NB4 (cell line): ENCODE results near the gene CREB3L4.

Experiments used
- CTCF ChIP-seq: IDR thresholded peaks from one replicate; pipeline ENCODE4 v1.5.1; 2012; ENCODE audit warnings: low read depth, low read length
- MAX ChIP-seq: IDR thresholded peaks from 2 replicates; pipeline ENCODE4 v1.6.1; 2011; ENCODE audit warnings: low read depth, low read length
- MYC ChIP-seq: IDR thresholded peaks from 2 replicates; pipeline ENCODE4 v1.6.1; 2011; ENCODE audit warnings: low read depth, low read length
- POLR2A ChIP-seq: IDR thresholded peaks from 2 replicates; pipeline ENCODE4 v1.6.1; 2011; ENCODE audit warnings: mild to moderate bottlenecking; ENCODE audit not compliant: insufficient read length; ENCODE audit errors: extremely low read depth

DNA sequence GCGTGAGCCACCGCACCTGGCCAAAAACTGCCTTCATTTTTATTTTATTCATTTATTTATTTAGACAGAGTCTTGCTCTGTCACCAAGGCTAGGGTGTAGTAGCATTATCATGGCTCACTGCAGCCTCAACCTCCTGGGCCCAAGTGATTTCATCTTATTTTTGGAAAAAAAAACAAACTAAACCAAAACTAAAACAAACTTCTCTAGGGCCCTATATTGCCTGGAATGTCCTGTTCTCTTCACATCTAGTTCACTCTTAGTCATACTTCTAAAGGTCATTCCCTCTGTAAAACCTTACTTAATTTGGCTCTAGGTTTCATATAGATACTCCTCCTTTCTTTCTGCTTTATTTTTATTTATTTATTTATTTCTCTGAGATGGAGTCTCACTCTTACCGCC lies 38.4 kb downstream of the CREB3L4 start:
- TF ChIP-seq CTCF (no peak), MAX (no peak), MYC (no peak), POLR2A (no peak)
